SU-DHL-6 (cell line): Measurements from ENCODE around the gene ECSIT.
"Not testable (repeated sequence)": the region's sequence is repeated elsewhere in the genome, so short reads cannot be mapped to it uniquely, and the experiment has no call there.

Experiments
- H2AFZ ChIP-seq: fragments of 200-600 bp; sonication (generic); 2 replicates; pipeline ENCODE4 v1.6.1; 2014; ENCODE audit warnings: low read depth, mild to moderate bottlenecking, moderate library complexity, mixed read lengths, antibody characterized with exemption, low read length; ENCODE audit not compliant: severe bottlenecking
- H3F3A ChIP-seq: fragments of 200-600 bp; shearing (Covaris generic); 2 replicates; pipeline ENCODE4 v1.6.0; 2016; ENCODE audit warnings: antibody characterized with exemption, mild to moderate bottlenecking; ENCODE audit not compliant: insufficient read depth
- H3K27ac ChIP-seq: fragments of 200-600 bp; sonication (generic); 2 replicates; pipeline ENCODE4 v1.5.1; 2016; ENCODE audit warnings: low read depth, mild to moderate bottlenecking, low read length, moderate library complexity, mixed read lengths
- H3K27me3 ChIP-seq: fragments of 200-600 bp; sonication (generic), shearing (Covaris generic); 2 replicates; pipeline ENCODE4 v1.6.0; 2014; ENCODE audit warnings: mild to moderate bottlenecking, low read length
- H3K36me3 ChIP-seq: fragments of 200-600 bp; sonication (generic); 2 replicates; pipeline ENCODE4 v1.6.1; 2014; ENCODE audit warnings: mild to moderate bottlenecking, low read length, mixed read lengths
- H3K4me2 ChIP-seq: fragments of 300-600, 200-600 bp; shearing (Covaris generic), sonication (generic); 2 replicates; pipeline ENCODE4 v1.6.0; 2014; ENCODE audit warnings: low read length, low read depth, mild to moderate bottlenecking; ENCODE audit not compliant: poor library complexity, severe bottlenecking
- H3K4me3 ChIP-seq: fragments of 200-600 bp; sonication (generic); 2 replicates; pipeline ENCODE4 v1.5.1; 2014; ENCODE audit warnings: antibody characterized with exemption, low read length, mild to moderate bottlenecking, mixed read lengths; ENCODE audit not compliant: insufficient read depth, poor library complexity, severe bottlenecking
- H3K79me2 ChIP-seq: fragments of 200-600 bp; sonication (generic); 2 replicates; pipeline ENCODE4 v1.6.1; 2014; ENCODE audit warnings: mild to moderate bottlenecking, low read length, moderate library complexity; ENCODE audit not compliant: insufficient read depth
- H3K9ac ChIP-seq: fragments of 200-600 bp; sonication (generic); 2 replicates; pipeline ENCODE4 v1.7.0; 2014; ENCODE audit warnings: mild to moderate bottlenecking, low read length
- H3K9me2 ChIP-seq: fragments of 200-600 bp; sonication (generic); replicated peaks from 2 replicates; pipeline ENCODE4 v1.6.1; 2014; ENCODE audit warnings: low read length; ENCODE audit not compliant: insufficient read depth
- H3K9me3 ChIP-seq: fragments of 200-600 bp; sonication (generic); 2 replicates; pipeline ENCODE4 v1.6.1; 2014; ENCODE audit warnings: low read length, mixed read lengths; ENCODE audit not compliant: insufficient read depth
- H4K20me1 ChIP-seq: fragments of 200-600 bp; sonication (generic); 2 replicates; pipeline ENCODE4 v1.6.1; 2014; ENCODE audit warnings: low read depth, mild to moderate bottlenecking, antibody characterized with exemption, low read length, moderate library complexity, mixed read lengths
- CTCF ChIP-seq: fragments of 200-600 bp; sonication (generic); IDR thresholded peaks from one replicate; pipeline ENCODE4 v1.5.1; 2017; ENCODE audit warnings: antibody characterized with exemption, mild to moderate bottlenecking, low read length, moderate library complexity; ENCODE audit not compliant: insufficient read depth, poor library complexity, severe bottlenecking
- EZH2phosphoT487 ChIP-seq: fragments of 200-600 bp; sonication (generic), shearing (Covaris generic); conservative IDR thresholded peaks from 2 replicates; pipeline ENCODE4 v1.6.1; 2018; ENCODE audit warnings: mild to moderate bottlenecking, antibody characterized with exemption, low read length, moderate library complexity, mixed read lengths

Gene ECSIT

GRCh38 chr19:11566164-11566563, 37.2 kb upstream of the ECSIT start:
- Histone ChIP-seq H3K4me2 (no peak overlapping the region), H3K27ac (no peak overlapping the region), H3K27me3 (no peaks in the 10 kb centered on the region), H3K36me3 (no peaks in the 10 kb centered on the region), H3K9me3 (no peaks in the 10 kb centered on the region), H3F3A (peaks cover 13% of the 10 kb centered on the region), H3K9me2 (no peaks in the 10 kb centered on the region), H3K4me3 (no peak overlapping the region), H4K20me1 (no peaks in the 10 kb centered on the region), H3K9ac (no peak overlapping the region), H2AFZ (no peak overlapping the region), H3K79me2 (no peaks in the 10 kb centered on the region)
- TF ChIP-seq CTCF, result no peak
- TF ChIP-seq EZH2phosphoT487, result no peak

- not testable (repeated sequence) for H2AFZ ChIP-seq, H3K9me3 ChIP-seq, H3K36me3 ChIP-seq, H4K20me1 ChIP-seq, H3K9me2 ChIP-seq, H3K4me2 ChIP-seq, H3K27ac ChIP-seq, H3K27me3 ChIP-seq, H3K9ac ChIP-seq, H3K4me3 ChIP-seq, H3K79me2 ChIP-seq
- H3F3A ChIP-seq, result peaks cover 18% of the 10 kb centered on the region
These were observed 36.7 kb upstream of the ECSIT start for GRCh38 chr19:11565649-11565980.

GRCh38 chr19:11564082-11564807, 35.3 kb upstream of the ECSIT start:
- H3K27me3 ChIP-seq, H3K9me3 ChIP-seq, H3K4me2 ChIP-seq, H3K9me2 ChIP-seq, H4K20me1 ChIP-seq, H3K4me3 ChIP-seq, H3K79me2 ChIP-seq, H3K27ac ChIP-seq, H3K9ac ChIP-seq, H3K36me3 ChIP-seq, H2AFZ ChIP-seq: not testable (repeated sequence)
- peaks cover 25% of the 10 kb centered on the region for H3F3A ChIP-seq

GRCh38 chr19:11563532-11563931, 34.6 kb upstream of the ECSIT start:
- Histone ChIP-seq H3K27me3 (no peaks in the 10 kb centered on the region), H3K4me2 (no peak overlapping the region), H3K79me2 (peaks cover 5% of the 10 kb centered on the region), H3K36me3 (no peaks in the 10 kb centered on the region), H3K9ac (no peak overlapping the region), H3K9me2 (no peaks in the 10 kb centered on the region), H3K27ac (no peak overlapping the region), H2AFZ (no peak overlapping the region), H3F3A (peaks cover 25% of the 10 kb centered on the region), H3K9me3 (no peaks in the 10 kb centered on the region), H3K4me3 (no peak overlapping the region), H4K20me1 (no peaks in the 10 kb centered on the region)
- TF ChIP-seq EZH2phosphoT487 (no peak), CTCF (no peak)
